Activated T-helper 1 cell treated with anti-CD3 and anti-CD28 coated beads, Interleukin-2, amount 50 U/mL, for 16 hours (primary cell): Measurements from ENCODE around the gene PPP1R14C.

ENCODE experiments used
- DNase-seq, 2 donors: peaks; one replicate each; pipeline ENCODE4 v3.0.0-alpha.2; 2020; ENCODE audit warnings: low read depth in 1 of 2, low spot score in 1 of 2

PPP1R14C gene

GRCh38 chr6:150290429-150290828 lies 147.6 kb downstream of the PPP1R14C start:
- no peak for DNase-seq

- DNase-seq: no peak
Observed at GRCh38 chr6:150291968-150292710, 149.3 kb downstream of the PPP1R14C start.

GRCh38 chr6:150293019-150293418 lies 150.2 kb downstream of the PPP1R14C start:
- no peak for DNase-seq

GRCh38 chr6:150293423-150294173 lies 150.8 kb downstream of the PPP1R14C start:
- no peak for DNase-seq

- no peak for DNase-seq
Observed at GRCh38 chr6:150296890-150297289, 154.0 kb downstream of the PPP1R14C start.

GRCh38 chr6:150297327-150298029 lies 154.6 kb downstream of the PPP1R14C start:
- no peak for DNase-seq

- DNase-seq: no peak
Observed at GRCh38 chr6:150298030-150298380, 155.2 kb downstream of the PPP1R14C start.

- DNase-seq: no peak
Observed at GRCh38 chr6:150298676-150299075, 155.8 kb downstream of the PPP1R14C start.
